NCI-H345 treated with DMSO at 0.1 percent for 48 hours (cell line): ENCODE data around the gene ZAP70.
A peak's percentile ranks its signal among the peaks of the same experiment; 100 is the strongest.

Source experiments
- DNase-seq: peaks from one replicate; lab custom pipeline; 2025; ENCODE audit not compliant: unreplicated experiment; lab: John Stamatoyannopoulos, UW

The ZAP70 gene

GRCh38 chr2:97775074-97775473, 61.7 kb downstream of the ZAP70 start:
- no peak for DNase-seq

GRCh38 chr2:97779141-97779540, 65.8 kb downstream of the ZAP70 start:
- no peak for DNase-seq

DNA sequence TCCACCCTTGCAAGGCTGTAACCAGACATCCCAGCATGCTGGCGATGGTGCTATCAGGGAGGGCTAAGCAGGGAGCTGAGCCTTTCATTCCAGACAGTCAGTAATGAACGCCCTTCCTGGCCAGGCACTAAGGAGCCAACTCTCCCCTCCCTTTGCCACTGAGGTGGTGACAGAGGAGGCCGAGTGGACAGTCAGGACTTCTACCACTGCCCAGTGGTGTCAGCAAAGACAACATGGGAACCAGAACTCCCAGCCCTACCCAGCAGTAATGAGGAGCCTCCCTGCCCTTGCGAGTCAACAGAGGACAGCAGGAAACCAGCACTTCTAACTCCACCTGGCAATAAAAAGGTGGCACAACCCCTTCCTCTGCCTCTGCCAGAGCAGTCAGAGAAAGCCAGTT, 68.6 kb downstream of the ZAP70 start:
- DNase-seq = peak; percentile 31

DNA sequence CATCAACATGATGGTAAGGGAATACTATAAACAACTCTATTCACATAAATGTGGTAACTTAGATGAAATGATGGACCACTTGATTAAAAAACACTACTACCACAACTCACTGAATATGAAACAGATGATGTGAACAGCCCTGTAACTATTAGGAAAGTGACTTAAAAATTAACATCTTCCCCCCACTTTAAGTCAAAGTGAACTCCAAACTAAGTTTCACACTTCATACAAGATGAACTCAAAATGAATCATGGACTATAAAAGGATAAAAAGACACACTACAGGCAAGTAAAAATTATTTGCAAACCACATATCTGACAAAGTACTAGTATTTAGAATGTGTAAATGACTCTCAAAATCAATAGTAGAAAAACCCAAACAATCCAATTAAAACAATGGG, 71.6 kb downstream of the ZAP70 start:
- DNase-seq = no peak

DNA sequence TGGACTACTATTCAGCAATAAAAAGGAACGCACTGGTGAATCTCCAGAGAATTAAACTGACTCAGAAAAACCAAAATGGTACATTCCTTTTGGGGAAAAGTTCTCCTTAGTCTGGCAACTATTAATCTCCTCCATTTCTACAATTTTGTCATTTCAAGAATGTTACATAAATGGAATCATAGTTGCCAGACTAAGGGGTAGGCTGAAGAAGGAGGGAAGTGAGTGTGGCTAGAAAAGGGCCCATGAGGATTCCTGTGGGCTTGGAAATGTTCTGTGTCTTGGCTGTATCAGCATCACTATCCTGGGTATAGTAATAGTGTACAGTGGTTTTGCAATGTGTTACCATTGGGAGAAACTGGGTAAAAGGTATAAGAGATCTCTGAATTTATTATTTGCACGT, 72.4 kb downstream of the ZAP70 start:
- no peak for DNase-seq

DNA sequence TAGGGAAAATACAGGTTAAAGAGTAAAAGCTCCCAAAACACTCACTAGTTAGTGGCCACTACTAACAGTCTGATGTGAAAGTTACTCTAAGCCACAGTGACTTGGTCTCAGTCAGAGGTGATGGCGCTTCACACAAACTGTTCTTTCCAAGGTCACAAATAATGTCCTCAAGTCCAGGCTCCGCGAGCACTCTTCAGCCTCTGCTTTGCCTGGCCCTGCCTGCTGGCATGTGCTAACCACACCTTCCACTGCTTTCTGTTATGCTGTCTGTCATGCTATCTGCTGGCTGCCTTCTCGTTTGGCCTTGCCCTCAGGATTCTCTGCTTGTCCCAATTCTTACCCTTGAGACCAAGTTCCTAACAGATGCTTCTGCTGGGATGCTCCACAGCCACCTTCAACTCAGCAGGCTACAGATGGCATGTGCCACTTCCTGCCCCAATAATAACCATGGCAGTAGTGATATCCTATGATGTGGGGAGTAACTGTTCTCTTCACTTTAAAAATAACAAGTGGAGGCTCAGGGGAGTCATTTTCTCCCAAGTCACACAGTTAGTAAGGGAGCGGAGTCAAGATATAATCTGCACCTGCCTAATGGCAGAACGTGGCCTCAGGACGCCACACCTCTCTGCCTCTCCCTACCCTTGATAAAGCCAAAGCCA, 75.7 kb downstream of the ZAP70 start:
- no peak for DNase-seq
